ENCODE data around the gene FAM171A1. TPM values are rescaled to one million over a fixed set of nuclear protein-coding genes. Genes with fewer than 3 reads are reported as not detected.
"Not testable (repeated sequence)": the region's sequence is repeated elsewhere in the genome, so short reads cannot be mapped to it uniquely, and the experiment has no call there.

The FAM171A1 gene
- total and polyA plus RNA-seq, 5 experiments from 2014 or later: 6.1 to 16.0 (median 12.9) TPM

- Mint-ChIP-seq H3K9me3 (no peaks in the 10 kb centered on the region), H3K36me3 (no peaks in the 10 kb centered on the region), H3K27me3 (no peaks in the 10 kb centered on the region), H3K27ac (peak overlapping the region in 1 of 10 donors; percentile 22), H3K4me1 (no peaks in the 10 kb centered on the region), H3K4me3 (no peak overlapping the region)
- POLR2A ChIA-PET: no interaction called here
- DNase-seq: no peak
- no peak for ATAC-seq
These were observed 90.1 kb downstream of the FAM171A1 start for GRCh38 chr10:15280974-15281373.

- ATAC-seq: no peak
- Mint-ChIP-seq H3K27ac (peak overlapping the region in 2 of 10 donors; percentile 22 to 25), H3K27me3 (no peaks in the 10 kb centered on the region)
These were observed 90.6 kb downstream of the FAM171A1 start for GRCh38 chr10:15280462-15280861.

GRCh38 chr10:15279236-15279635 is 91.9 kb downstream of the FAM171A1 start:
- no peak for DNase-seq
- Mint-ChIP-seq H3K9me3 (peaks cover 0 to 3% (median 0%) of the 10 kb centered on the region in 9 donors), H3K27me3 (no peaks in the 10 kb centered on the region), H3K4me3 (no peak overlapping the region), H3K36me3 (peaks cover 0 to 2% (median 0%) of the 10 kb centered on the region in 3 donors), H3K4me1 (no peaks in the 10 kb centered on the region), H3K27ac (peak overlapping the region in 3 of 10 donors; percentile 0 to 67 (median 61))
- POLR2A ChIA-PET: no interaction called here
- ATAC-seq: no peak

More at GRCh38 chr10:15280462-15280861, 90.6 kb downstream of the FAM171A1 start:
- Mint-ChIP-seq H3K4me3 (no peak overlapping the region), H3K36me3 (no peaks in the 10 kb centered on the region), H3K9me3 (no peaks in the 10 kb centered on the region), H3K4me1 (no peaks in the 10 kb centered on the region)
- DNase-seq: no peak
- POLR2A ChIA-PET: no interaction called here

GRCh38 chr10:15278786-15279185 is 92.3 kb downstream of the FAM171A1 start:
- Mint-ChIP-seq H3K27me3 (no peaks in the 10 kb centered on the region), H3K36me3 (peaks cover 0 to 2% (median 0%) of the 10 kb centered on the region in 3 donors), H3K27ac (peak overlapping the region in 1 of 10 donors; percentile 61), H3K4me1 (no peaks in the 10 kb centered on the region), H3K9me3 (peaks cover 0 to 4% (median 0%) of the 10 kb centered on the region in 9 donors), H3K4me3 (no peak overlapping the region)
- DNase-seq (no peak), ATAC-seq (no peak)
- POLR2A ChIA-PET: no interaction called here

GRCh38 chr10:15276039-15276438 is 95.0 kb downstream of the FAM171A1 start:
- H3K4me3 Mint-ChIP-seq, POLR2A ChIA-PET, H3K27ac Mint-ChIP-seq, H3K4me1 Mint-ChIP-seq, H3K9me3 Mint-ChIP-seq, H3K36me3 Mint-ChIP-seq, DNase-seq, H3K27me3 Mint-ChIP-seq, ATAC-seq: not testable (repeated sequence)

GRCh38 chr10:15269838-15270237 is 101.3 kb downstream of the FAM171A1 start:
- H3K4me1 Mint-ChIP-seq, H3K27me3 Mint-ChIP-seq, ATAC-seq, H3K4me3 Mint-ChIP-seq, DNase-seq, H3K36me3 Mint-ChIP-seq, H3K27ac Mint-ChIP-seq, POLR2A ChIA-PET: not testable (repeated sequence)
- H3K9me3 Mint-ChIP-seq: peaks cover 0 to 11% (median 3%) of the 10 kb centered on the region in 9 donors

GRCh38 chr10:15267496-15267895 is 103.6 kb downstream of the FAM171A1 start:
- POLR2A ChIA-PET: no interaction called here
- Mint-ChIP-seq H3K9me3 (peaks cover 0 to 11% (median 3%) of the 10 kb centered on the region in 9 donors), H3K27me3 (no peaks in the 10 kb centered on the region), H3K4me1 (peaks cover 0 to 2% (median 0%) of the 10 kb centered on the region in 4 donors), H3K27ac (no peak overlapping the region), H3K36me3 (peaks cover 0 to 8% (median 3%) of the 10 kb centered on the region in 3 donors), H3K4me3 (no peak overlapping the region)
- ATAC-seq (no peak), DNase-seq (no peak)

- no peak for DNase-seq
These were observed 105.0 kb downstream of the FAM171A1 start for GRCh38 chr10:15266117-15266516.

GRCh38 chr10:15265558-15265957 is 105.5 kb downstream of the FAM171A1 start:
- POLR2A ChIA-PET: interaction anchor here (0.7 to 1.2 kb wide), 2 partner anchors 11 to 132 kb away, joined by 3 to 5 read pairs; no protein-coding TSS in a partner anchor
- Mint-ChIP-seq H3K27ac (peak overlapping the region in 1 of 10 donors; percentile 15), H3K9me3 (peaks cover 0 to 10% (median 3%) of the 10 kb centered on the region in 9 donors), H3K4me3 (no peak overlapping the region), H3K36me3 (peaks cover 0 to 8% (median 3%) of the 10 kb centered on the region in 3 donors), H3K27me3 (no peaks in the 10 kb centered on the region), H3K4me1 (peaks cover 0 to 2% (median 0%) of the 10 kb centered on the region in 4 donors)
- no peak for ATAC-seq
- DNase-seq: no peak

More at GRCh38 chr10:15266117-15266516, 105.0 kb downstream of the FAM171A1 start:
- peak overlapping the region in 1 of 10 donors; percentile 15 for H3K27ac Mint-ChIP-seq
- peaks cover 0 to 8% (median 3%) of the 10 kb centered on the region in 3 donors for H3K36me3 Mint-ChIP-seq
- peaks cover 0 to 2% (median 0%) of the 10 kb centered on the region in 4 donors for H3K4me1 Mint-ChIP-seq
- H3K4me3 Mint-ChIP-seq: no peak overlapping the region
- POLR2A ChIA-PET: no interaction called here
- H3K27me3 Mint-ChIP-seq: no peaks in the 10 kb centered on the region
- no peak for ATAC-seq
- peaks cover 0 to 10% (median 3%) of the 10 kb centered on the region in 9 donors for H3K9me3 Mint-ChIP-seq

GRCh38 chr10:15265056-15265455 is 106.0 kb downstream of the FAM171A1 start:
- peaks cover 0 to 10% (median 3%) of the 10 kb centered on the region in 9 donors for H3K9me3 Mint-ChIP-seq
- H3K4me3 Mint-ChIP-seq: no peak overlapping the region
- H3K27ac Mint-ChIP-seq: no peak overlapping the region
- peaks cover 0 to 8% (median 3%) of the 10 kb centered on the region in 3 donors for H3K36me3 Mint-ChIP-seq
- no peaks in the 10 kb centered on the region for H3K27me3 Mint-ChIP-seq
- ATAC-seq: no peak
- peaks cover 0 to 2% (median 0%) of the 10 kb centered on the region in 4 donors for H3K4me1 Mint-ChIP-seq
- no peak for DNase-seq
- POLR2A ChIA-PET: interaction anchor here (0.7 to 1.2 kb wide), 2 partner anchors 10 to 132 kb away, joined by 3 to 5 read pairs; no protein-coding TSS in a partner anchor

- no peaks in the 10 kb centered on the region for H3K36me3 Mint-ChIP-seq
- DNase-seq: no peak
- no peak overlapping the region for H3K27ac Mint-ChIP-seq
- H3K9me3 Mint-ChIP-seq: peaks cover 0 to 5% (median 0%) of the 10 kb centered on the region in 9 donors
- ATAC-seq: no peak
- no peaks in the 10 kb centered on the region for H3K4me1 Mint-ChIP-seq
- no peak overlapping the region for H3K4me3 Mint-ChIP-seq
- POLR2A ChIA-PET: no interaction called here
- H3K27me3 Mint-ChIP-seq: no peaks in the 10 kb centered on the region
These were observed 107.3 kb downstream of the FAM171A1 start for GRCh38 chr10:15263657-15264323.

- POLR2A ChIA-PET: no interaction called here
- peak in 1 of 2 donors; percentile 38 for ATAC-seq
- H3K27ac Mint-ChIP-seq: no peak overlapping the region
These were observed 108.9 kb downstream of the FAM171A1 start for GRCh38 chr10:15262036-15262713.

GRCh38 chr10:15259136-15259535 is 112.0 kb downstream of the FAM171A1 start:
- no peak overlapping the region for H3K27ac Mint-ChIP-seq
- H3K4me3 Mint-ChIP-seq: no peak overlapping the region
- H3K9me3 Mint-ChIP-seq: no peaks in the 10 kb centered on the region
- POLR2A ChIA-PET: no interaction called here
- no peaks in the 10 kb centered on the region for H3K36me3 Mint-ChIP-seq
- no peak for DNase-seq
- ATAC-seq: no peak
- no peaks in the 10 kb centered on the region for H3K27me3 Mint-ChIP-seq
- peaks cover 2 to 14% (median 8%) of the 10 kb centered on the region in 4 donors for H3K4me1 Mint-ChIP-seq

More at GRCh38 chr10:15262036-15262713, 108.9 kb downstream of the FAM171A1 start:
- Mint-ChIP-seq H3K4me3 (no peak overlapping the region), H3K27me3 (no peaks in the 10 kb centered on the region), H3K36me3 (no peaks in the 10 kb centered on the region), H3K4me1 (no peaks in the 10 kb centered on the region), H3K9me3 (no peaks in the 10 kb centered on the region)
- DNase-seq: peak in 1 of 10 donors; percentile 9

Data from naive thymus-derived CD8-positive, alpha-beta T cell (primary cell).